RWPE1 (cell line): Measurements from ENCODE around the gene HDAC7.

ENCODE experiments used
- CTCF ChIA-PET: fragments of 350-600 bp; sonication (Branson Sonifier 250); formaldehyde crosslinking; extraction: SDS; loops from one replicate; lab custom pipeline; 2021; lab: Yijun Ruan, JAX
- POLR2A ChIA-PET: fragments of 400-600 bp; formaldehyde crosslinking; extraction: SDS; loops from one replicate; lab custom pipeline; 2020; ENCODE audit warnings: antibody characterized with exemption; ENCODE audit not compliant: low non-redundant PET; lab: Yijun Ruan, JAX
- DNase-seq: peaks from one replicate; pipeline ENCODE4 v3.0.0; 2012; ENCODE audit warnings: low spot score
- H3K27ac ChIP-seq: fragments of 450-650 bp; 2 replicates; pipeline ENCODE4 v1.5.1; 2017
- TF ChIP-seq, protein P1 (sequence below): fragments of 450-650 bp; conservative IDR thresholded peaks from 2 replicates; pipeline ENCODE4 v1.5.1; 2017; ENCODE audit warnings: low read depth, mild to moderate bottlenecking

HDAC7 gene

DNA sequence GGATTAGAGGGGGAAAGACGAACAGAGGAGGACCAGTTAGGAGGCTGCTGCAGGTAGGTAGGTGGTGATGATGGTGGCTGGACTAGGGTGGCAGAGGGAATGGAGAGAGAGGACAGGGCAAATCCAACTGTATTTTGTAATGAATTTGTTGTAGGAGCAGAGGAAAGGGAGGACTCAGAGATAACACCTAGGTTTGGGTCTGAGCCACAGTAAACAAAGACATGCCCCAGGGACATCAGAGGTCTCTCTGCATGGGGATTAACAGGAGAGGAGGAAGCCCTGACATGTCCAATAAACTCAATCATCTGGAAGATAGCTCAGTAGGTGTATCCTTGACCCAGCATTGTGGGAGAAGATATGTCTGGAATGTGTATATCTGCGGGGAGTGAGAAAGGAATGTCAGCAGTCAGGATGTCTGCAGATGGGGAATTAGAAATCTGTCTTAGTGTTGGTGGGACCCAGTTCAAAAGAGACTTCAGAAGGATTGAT, 51.3 kb downstream of the HDAC7 start:
- ChIA-PET POLR2A (no interaction called here), CTCF (interaction anchor here (1.5 to 6.1 kb wide), 3 partner anchors 13 to 53 kb away, joined by 7 to 101 read pairs (median 23); no protein-coding TSS in a partner anchor)
- TF ChIP-seq, protein P1, sequence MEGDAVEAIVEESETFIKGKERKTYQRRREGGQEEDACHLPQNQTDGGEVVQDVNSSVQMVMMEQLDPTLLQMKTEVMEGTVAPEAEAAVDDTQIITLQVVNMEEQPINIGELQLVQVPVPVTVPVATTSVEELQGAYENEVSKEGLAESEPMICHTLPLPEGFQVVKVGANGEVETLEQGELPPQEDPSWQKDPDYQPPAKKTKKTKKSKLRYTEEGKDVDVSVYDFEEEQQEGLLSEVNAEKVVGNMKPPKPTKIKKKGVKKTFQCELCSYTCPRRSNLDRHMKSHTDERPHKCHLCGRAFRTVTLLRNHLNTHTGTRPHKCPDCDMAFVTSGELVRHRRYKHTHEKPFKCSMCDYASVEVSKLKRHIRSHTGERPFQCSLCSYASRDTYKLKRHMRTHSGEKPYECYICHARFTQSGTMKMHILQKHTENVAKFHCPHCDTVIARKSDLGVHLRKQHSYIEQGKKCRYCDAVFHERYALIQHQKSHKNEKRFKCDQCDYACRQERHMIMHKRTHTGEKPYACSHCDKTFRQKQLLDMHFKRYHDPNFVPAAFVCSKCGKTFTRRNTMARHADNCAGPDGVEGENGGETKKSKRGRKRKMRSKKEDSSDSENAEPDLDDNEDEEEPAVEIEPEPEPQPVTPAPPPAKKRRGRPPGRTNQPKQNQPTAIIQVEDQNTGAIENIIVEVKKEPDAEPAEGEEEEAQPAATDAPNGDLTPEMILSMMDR, result no peak
- DNase-seq, result peak; percentile 87
- peak overlapping the region; percentile 89 for H3K27ac ChIP-seq

DNA sequence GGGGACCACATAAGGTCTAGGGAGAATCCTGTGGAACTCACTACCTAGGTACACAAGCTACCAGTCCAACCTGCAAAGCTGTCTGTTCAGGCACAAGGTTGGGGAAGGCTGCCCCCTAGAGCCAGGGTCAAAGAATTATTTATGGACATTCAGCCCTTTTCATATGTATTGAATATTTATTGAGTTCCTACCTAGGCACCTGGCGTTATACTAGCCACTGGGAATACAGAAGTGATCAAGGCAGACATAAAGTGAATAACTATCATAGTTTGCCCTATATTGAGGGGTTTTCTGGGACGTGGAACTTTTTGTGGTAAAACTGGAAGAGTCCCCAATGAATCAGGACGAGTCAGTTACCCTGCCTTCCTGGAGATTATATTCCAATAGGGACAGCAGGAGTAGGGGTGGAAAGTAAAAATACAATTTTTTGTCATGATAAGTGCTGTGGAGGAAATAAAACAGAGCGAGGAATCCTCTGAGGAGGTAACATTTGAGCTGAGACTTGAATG, 52.4 kb downstream of the HDAC7 start:
- H3K27ac ChIP-seq, result no peak overlapping the region; the same call in 1 of the 2 replicates
- ChIA-PET CTCF (interaction anchor here (0.5 to 6.1 kb wide), 15 partner anchors 8 to 128 kb away, joined by 3 to 101 read pairs (median 5); partner anchors contain the start of gene RAPGEF3), POLR2A (interaction anchor here (0.6 kb wide), 1 partner anchor 34 kb away, joined by 3 read pairs; no protein-coding TSS in a partner anchor)
- TF ChIP-seq, protein P1, result peak; percentile 16; the same call in 1 of the 2 replicates
- DNase-seq, result peak; percentile 41

DNA sequence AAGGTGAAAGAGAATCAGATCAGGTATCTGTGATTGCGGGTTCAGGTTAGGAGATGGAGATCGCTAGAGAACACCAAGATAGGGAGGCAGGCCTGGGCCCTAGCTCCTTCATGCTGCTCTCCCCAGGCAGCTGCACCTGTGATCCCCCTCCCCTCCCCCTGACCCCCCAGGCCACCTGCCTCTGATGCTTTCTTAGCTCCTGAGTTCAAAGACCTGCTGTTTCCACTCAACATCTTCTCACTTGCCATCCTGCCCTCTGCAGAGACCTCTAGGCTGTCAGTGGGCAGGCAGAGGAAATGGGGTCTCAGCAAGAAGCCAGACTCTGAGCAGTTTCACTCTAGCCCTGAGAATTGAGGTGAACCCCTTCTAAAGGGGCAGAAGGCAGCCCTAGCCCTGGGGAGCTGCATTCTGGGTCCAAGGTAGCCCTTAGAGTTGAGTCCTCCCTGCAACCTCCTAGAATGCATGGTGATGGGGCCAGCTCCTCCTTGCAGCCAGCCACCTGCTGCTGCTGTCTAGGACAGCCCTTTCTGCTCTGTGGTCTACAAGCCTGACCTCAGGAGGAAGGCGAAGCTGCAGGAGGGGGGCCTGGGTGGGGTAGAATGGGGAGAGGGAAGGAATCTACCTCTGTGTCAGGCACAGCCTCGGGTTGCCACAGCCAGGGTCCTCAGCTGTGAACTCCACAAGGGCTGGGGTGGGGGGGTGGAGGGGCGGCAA, 53.0 kb downstream of the HDAC7 start:
- ChIA-PET POLR2A (interaction anchor here (0.6 kb wide), 1 partner anchor 33 kb away, joined by 3 read pairs; no protein-coding TSS in a partner anchor), CTCF (interaction anchor here (0.5 to 6.1 kb wide), 16 partner anchors 7 to 1265 kb away, joined by 3 to 101 read pairs (median 4); partner anchors contain the start of gene RAPGEF3)
- TF ChIP-seq, protein P1, result no peak
- H3K27ac ChIP-seq, result peak overlapping the region; percentile 3; the same call in 1 of the 2 replicates
- no peak for DNase-seq

DNA sequence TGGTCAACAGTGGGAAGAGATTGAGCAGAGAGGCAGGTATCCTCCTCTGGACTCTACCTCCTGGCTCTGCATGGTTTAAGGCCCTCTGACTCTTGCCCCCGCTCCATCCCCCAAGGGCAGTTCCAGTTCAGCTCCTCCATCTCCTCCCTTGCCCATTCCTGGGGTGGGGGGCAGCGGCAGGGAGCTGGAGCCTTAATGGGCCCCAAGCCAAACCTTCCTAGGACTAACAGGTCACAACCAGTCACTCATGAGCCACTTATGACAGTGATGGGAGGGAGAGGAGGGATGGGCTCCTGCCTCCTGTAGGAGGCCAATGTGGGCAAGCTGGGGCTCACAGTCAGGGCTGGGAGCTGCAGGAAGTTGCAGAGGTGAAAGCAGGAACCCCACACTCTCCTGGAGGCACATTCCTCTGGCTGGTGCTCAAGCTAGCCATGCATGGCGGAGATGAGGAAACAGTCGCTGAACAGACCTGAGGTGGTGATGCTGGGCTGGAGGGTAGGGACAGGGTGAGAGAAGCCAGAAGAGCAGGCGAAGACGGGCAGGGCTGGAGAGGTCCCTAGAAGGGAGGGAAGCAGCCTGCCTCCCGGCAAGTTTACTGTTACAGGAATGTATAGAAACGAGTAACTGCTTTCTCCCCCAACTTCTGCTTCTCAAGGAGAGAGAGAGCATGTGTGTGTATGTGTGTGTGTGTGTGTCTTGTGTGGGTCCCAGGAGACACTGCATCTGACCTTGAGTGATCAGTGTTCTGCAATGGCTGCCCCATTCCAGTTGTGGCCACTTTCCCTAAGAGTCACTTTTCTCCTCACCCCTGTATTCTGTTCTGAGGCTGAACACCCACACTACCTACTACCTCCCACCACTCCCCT, 56.0 kb downstream of the HDAC7 start:
- CTCF ChIA-PET, result interaction anchor here (2.3 to 6.7 kb wide), 2 partner anchors 9 to 21 kb away, joined by 10 to 48 read pairs; partner anchors contain the start of gene SLC48A1
- POLR2A ChIA-PET, result no interaction called here
- H3K27ac ChIP-seq, result peak overlapping the region; percentile 78

DNA sequence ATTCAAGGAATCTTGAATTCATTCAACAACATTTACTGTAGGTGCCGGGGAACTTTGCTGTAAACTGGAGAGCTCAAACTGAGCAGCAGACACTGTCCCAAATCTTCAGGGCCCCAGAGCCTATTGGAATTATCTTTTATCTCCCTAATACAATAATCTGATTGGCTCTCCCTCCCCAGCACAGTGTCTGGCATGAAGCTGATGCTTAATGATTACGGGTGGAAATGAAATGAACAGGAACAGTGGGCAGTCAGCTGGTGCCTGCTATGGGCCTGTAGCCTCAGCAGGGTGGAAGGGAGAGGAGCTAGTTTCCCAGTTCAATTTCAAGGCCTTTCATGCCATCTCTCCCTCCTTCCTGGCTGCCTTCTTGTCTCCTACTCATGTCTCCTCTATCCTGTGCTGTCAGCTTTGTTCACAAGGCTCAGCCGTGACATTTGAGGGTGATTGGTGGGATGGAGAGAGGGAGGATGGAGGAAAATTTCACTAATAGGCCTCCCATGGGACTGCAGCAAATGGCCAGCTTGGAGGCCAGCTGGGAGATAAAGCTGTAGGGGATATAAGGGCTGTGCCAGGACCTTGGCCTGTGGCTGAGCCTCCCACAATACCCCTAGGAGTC, 56.7 kb downstream of the HDAC7 start:
- CTCF ChIA-PET, result interaction anchor here (2.3 to 6.7 kb wide), 2 partner anchors 10 to 20 kb away, joined by 10 to 48 read pairs; partner anchors contain the start of gene SLC48A1
- TF ChIP-seq, protein P1, result no peak
- DNase-seq, result no peak
- H3K27ac ChIP-seq, result peak overlapping the region; percentile 78
- POLR2A ChIA-PET, result no interaction called here

More for the DNA sequence above, 56.0 kb downstream of the HDAC7 start:
- TF ChIP-seq, protein P1, result no peak
- peak; percentile 52 for DNase-seq
